Fibroblast of villous mesenchyme (primary cell): ENCODE measurements around the gene SLC34A3. TPM values are rescaled to one million over a fixed set of nuclear protein-coding genes. Genes with fewer than 3 reads are reported as not detected.

ENCODE experiments used
- DNase-seq: peaks from one replicate; pipeline ENCODE4 v3.0.0-alpha.2; 2010; ENCODE audit warnings: low read depth
- H3K4me3 ChIP-seq: 2 replicates; pipeline ENCODE4 v1.5.1; 2011; ENCODE audit warnings: low read depth, mild to moderate bottlenecking, low read length
- total RNA-seq: library from RNA; depleted of rRNA; stranded (reverse); fragments of >200 nt; gene quantifications from 2 replicates; pipeline ENCODE4 v1.2.3, GENCODE V29; 2012
- TF ChIP-seq, protein P1 (sequence below): IDR thresholded peaks from 2 replicates; pipeline ENCODE4 v1.5.1; 2012; ENCODE audit warnings: low read depth, mild to moderate bottlenecking, low read length; ENCODE audit not compliant: insufficient read depth

SLC34A3 gene
- total RNA-seq, 1 donor: not detected

- DNase-seq: no peak
- H3K4me3 ChIP-seq: no peak overlapping the region
- TF ChIP-seq, protein P1, sequence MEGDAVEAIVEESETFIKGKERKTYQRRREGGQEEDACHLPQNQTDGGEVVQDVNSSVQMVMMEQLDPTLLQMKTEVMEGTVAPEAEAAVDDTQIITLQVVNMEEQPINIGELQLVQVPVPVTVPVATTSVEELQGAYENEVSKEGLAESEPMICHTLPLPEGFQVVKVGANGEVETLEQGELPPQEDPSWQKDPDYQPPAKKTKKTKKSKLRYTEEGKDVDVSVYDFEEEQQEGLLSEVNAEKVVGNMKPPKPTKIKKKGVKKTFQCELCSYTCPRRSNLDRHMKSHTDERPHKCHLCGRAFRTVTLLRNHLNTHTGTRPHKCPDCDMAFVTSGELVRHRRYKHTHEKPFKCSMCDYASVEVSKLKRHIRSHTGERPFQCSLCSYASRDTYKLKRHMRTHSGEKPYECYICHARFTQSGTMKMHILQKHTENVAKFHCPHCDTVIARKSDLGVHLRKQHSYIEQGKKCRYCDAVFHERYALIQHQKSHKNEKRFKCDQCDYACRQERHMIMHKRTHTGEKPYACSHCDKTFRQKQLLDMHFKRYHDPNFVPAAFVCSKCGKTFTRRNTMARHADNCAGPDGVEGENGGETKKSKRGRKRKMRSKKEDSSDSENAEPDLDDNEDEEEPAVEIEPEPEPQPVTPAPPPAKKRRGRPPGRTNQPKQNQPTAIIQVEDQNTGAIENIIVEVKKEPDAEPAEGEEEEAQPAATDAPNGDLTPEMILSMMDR: no peak
Observed at GRCh38 chr9:137212520-137212919, 18.2 kb upstream of the SLC34A3 start.

DNA sequence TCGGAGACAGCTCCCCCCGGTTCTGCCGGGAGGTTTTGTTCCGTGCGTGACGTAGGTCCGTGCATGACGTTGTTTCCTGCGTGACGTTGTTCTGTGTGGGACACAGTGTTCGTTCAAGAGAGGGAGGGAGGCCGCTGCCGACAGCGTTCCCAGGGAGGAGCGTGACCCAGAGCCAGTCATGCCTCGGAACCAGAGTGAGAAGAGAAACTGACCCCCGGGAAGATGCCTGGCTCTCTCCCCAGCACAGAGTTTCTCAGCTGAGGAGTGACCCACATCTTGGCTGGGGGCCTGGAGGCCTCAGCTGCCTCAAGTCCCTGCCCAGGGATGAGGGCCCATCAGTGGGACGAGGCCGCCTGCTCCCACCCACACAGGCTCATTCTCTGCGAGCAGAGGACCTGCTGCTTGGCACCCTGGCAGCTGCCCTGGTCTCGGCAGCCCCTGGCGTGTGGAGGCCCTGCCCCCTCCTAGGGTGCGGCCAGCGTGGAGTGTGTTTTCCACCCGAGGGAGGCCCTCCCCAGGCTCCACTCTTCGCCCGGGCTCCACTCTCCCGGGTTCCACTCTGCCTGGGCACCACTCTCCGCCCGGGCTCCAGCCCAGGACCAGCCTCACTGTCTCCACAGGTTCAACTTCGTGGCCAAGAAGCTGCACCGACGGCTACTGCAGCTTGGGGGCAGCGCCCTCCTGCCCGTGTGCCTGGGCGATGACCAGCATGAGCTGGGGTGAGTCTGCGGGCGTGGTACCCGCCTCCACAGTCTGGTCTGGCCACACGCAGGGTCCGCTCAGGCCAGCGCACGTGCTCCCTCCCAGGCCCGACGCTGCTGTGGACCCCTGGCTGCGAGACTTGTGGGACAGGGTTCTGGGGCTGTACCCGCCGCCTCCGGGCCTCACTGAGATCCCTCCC, 17.3 kb upstream of the SLC34A3 start:
- DNase-seq: no peak

GRCh38 chr9:137214620-137215019, 16.1 kb upstream of the SLC34A3 start:
- no peak for DNase-seq
- TF ChIP-seq, protein P1: no peak
- no peak overlapping the region for H3K4me3 ChIP-seq

More for the DNA sequence above, 17.3 kb upstream of the SLC34A3 start:
- no peak overlapping the region for H3K4me3 ChIP-seq
- TF ChIP-seq, protein P1: no peak

GRCh38 chr9:137215196-137215986, 15.3 kb upstream of the SLC34A3 start:
- H3K4me3 ChIP-seq: no peak overlapping the region
- TF ChIP-seq, protein P1: no peak
- no peak for DNase-seq

- no peak for DNase-seq
- TF ChIP-seq, protein P1: no peak
- H3K4me3 ChIP-seq: no peak overlapping the region
Observed at GRCh38 chr9:137216188-137216965, 14.3 kb upstream of the SLC34A3 start.
